HCT116 (cell line): Measurements from ENCODE around the gene GIMAP8. TPM values are rescaled to one million over a fixed set of nuclear protein-coding genes. Genes with fewer than 3 reads are reported as not detected.

Source experiments
- ATAC-seq: fragments of 200-7000 bp; cut with Tn5 transposase; 2 replicates; pipeline ENCODE4 v1.9.1; 2020; ENCODE audit warnings: mild to moderate bottlenecking, moderate library complexity
- BruUV-seq: library from RNA; stranded (reverse); fragments of 400-500 nt; replicated peaks from 2 replicates; lab custom pipeline; 2021; lab: Mats Ljungman, UMichigan
- CTCF ChIA-PET: fragments of 300-600 bp; sonication (Branson Sonifier 250); formaldehyde crosslinking; loops from one replicate; lab custom pipeline; 2021; ENCODE audit warnings: antibody characterized with exemption; lab: Charles Lee
- POLR2A ChIA-PET: fragments of 300-600, 350-600 bp; sonication (Branson Sonifier 250); formaldehyde crosslinking; loops from one replicate; lab custom pipeline; 2021; ENCODE audit warnings: antibody characterized with exemption; lab: Charles Lee
- RAD21 ChIA-PET, 2 experiments: fragments of 300-600 bp; sonication (Branson Sonifier 250); formaldehyde crosslinking; loops; one replicate each; lab custom pipeline; 2023; ENCODE audit warnings: low total read pairs in 2 of 2; ENCODE audit not compliant: uncharacterized antibody in 2 of 2, unreplicated experiment in 2 of 2, low non-redundant PET in 1 of 2; lab: Charles Lee
- DNase-seq: peaks from one replicate; pipeline ENCODE4 v3.0.0-alpha.2; 2010; ENCODE audit warnings: low read depth, low spot score
- H2AFZ ChIP-seq: fragments of 200-600 bp; shearing (Covaris generic), sonication (generic); 2 replicates; pipeline ENCODE4 v1.6.1; 2017; ENCODE audit warnings: low read depth, mixed run types, mixed read lengths, antibody characterized with exemption, low read length; ENCODE audit not compliant: poor library complexity, severe bottlenecking
- H3K27ac ChIP-seq: 2 replicates; pipeline ENCODE4 v1.5.1; 2012; ENCODE audit warnings: low read depth, low read length
- H3K27me3 ChIP-seq: fragments of 200-600 bp; sonication (generic); 2 replicates; pipeline ENCODE4 v1.6.1; 2016; ENCODE audit warnings: mixed run types, low read length, mixed read lengths; ENCODE audit not compliant: insufficient read depth
- H3K36me3 ChIP-seq, 2 experiments: fragments of 200-500 bp in 1 of 2; fragments of 200-600 bp in 1 of 2; sonication (Bioruptor generic) in 1 of 2; sonication (generic) in 1 of 2; 2 replicates each; pipeline versions ENCODE4 v1.5.1 to v1.6.1; 2014 to 2016; ENCODE audit warnings: low read length in 2 of 2, inconsistent platforms in 1 of 2, mixed read lengths in 1 of 2, mixed run types in 1 of 2; ENCODE audit not compliant: insufficient read depth in 2 of 2, control insufficient read depth in 1 of 2
- H3K4me1 ChIP-seq, 2 experiments: fragments of 200-600 bp in 1 of 2; sonication (generic) in 1 of 2; 2 replicates each; pipeline versions ENCODE4 v1.5.1 to v1.6.1; 2012 to 2017; ENCODE audit warnings: low read length in 2 of 2, inconsistent platforms in 1 of 2, mild to moderate bottlenecking in 1 of 2, mixed read lengths in 1 of 2, mixed run types in 1 of 2, moderate library complexity in 1 of 2; ENCODE audit not compliant: insufficient read depth in 2 of 2, control insufficient read depth in 1 of 2
- H3K4me2 ChIP-seq: fragments of 200-600 bp; sonication (generic); 2 replicates; pipeline ENCODE4 v1.6.1; 2017; ENCODE audit warnings: mixed run types, low read length, mixed read lengths
- H3K4me3 ChIP-seq, 2 experiments: fragments of 200-600 bp in 1 of 2; sonication (generic) in 1 of 2; replicated peaks in 1 of 2; 2 replicates each; pipeline ENCODE4 v1.5.1; 2011 to 2016; ENCODE audit warnings: low read length in 2 of 2, control low read depth in 1 of 2, low read depth in 1 of 2, mild to moderate bottlenecking in 1 of 2, mixed read lengths in 1 of 2, mixed run types in 1 of 2
- H3K79me2 ChIP-seq: fragments of 200-600 bp; sonication (generic); 2 replicates; pipeline ENCODE4 v1.6.1; 2017; ENCODE audit warnings: mild to moderate bottlenecking, mixed run types, low read length, moderate library complexity, mixed read lengths; ENCODE audit not compliant: insufficient read depth
- H3K9ac ChIP-seq: fragments of 200-600 bp; sonication (generic); 2 replicates; pipeline ENCODE4 v1.6.1; 2016; ENCODE audit warnings: low read length, mixed read lengths
- H3K9me2 ChIP-seq: fragments of 200-600 bp; sonication (generic), shearing (Covaris generic); 2 replicates; pipeline ENCODE4 v1.6.1; 2017; ENCODE audit warnings: mixed run types, mild to moderate bottlenecking, moderate library complexity; ENCODE audit not compliant: insufficient read depth
- H3K9me3 ChIP-seq, 2 experiments: fragments of 200-500 bp in 1 of 2; fragments of 200-600 bp in 1 of 2; sonication (Bioruptor generic) in 1 of 2; sonication (generic) in 1 of 2; 2 replicates each; pipeline ENCODE4 v1.6.1; 2014 to 2017; ENCODE audit warnings: low read length in 2 of 2, mixed read lengths in 2 of 2, inconsistent platforms in 1 of 2, low read depth in 1 of 2, mild to moderate bottlenecking in 1 of 2, mixed run types in 1 of 2, moderate library complexity in 1 of 2; ENCODE audit not compliant: control insufficient read depth in 1 of 2, insufficient read depth in 1 of 2
- H4K20me1 ChIP-seq: fragments of 200-600 bp; sonication (generic), shearing (Covaris generic); 2 replicates; pipeline ENCODE4 v1.6.1; 2017; ENCODE audit warnings: mixed run types, mild to moderate bottlenecking, moderate library complexity; ENCODE audit not compliant: insufficient read depth
- ATF3 ChIP-seq: IDR thresholded peaks from 2 replicates; pipeline ENCODE4 v1.6.1; 2012
- CEBPB ChIP-seq: IDR thresholded peaks from 2 replicates; pipeline ENCODE4 v1.6.1; 2012; ENCODE audit warnings: low read depth
- EGR1 ChIP-seq: IDR thresholded peaks from 2 replicates; pipeline ENCODE4 v1.6.1; 2012; ENCODE audit warnings: low read depth
- ELF1 ChIP-seq: IDR thresholded peaks from 2 replicates; pipeline ENCODE4 v1.6.1; 2012; ENCODE audit warnings: low read depth, borderline replicate concordance
- EZH2 ChIP-seq: fragments of 200-600 bp; sonication (generic); IDR thresholded peaks from 2 replicates; pipeline ENCODE4 v1.6.1; 2017; ENCODE audit warnings: antibody characterized with exemption, mixed run types
- EZH2phosphoT487 ChIP-seq: fragments of 200-600 bp; IDR thresholded peaks from 2 replicates; pipeline ENCODE4 v1.6.1; 2018; ENCODE audit warnings: antibody characterized with exemption, borderline replicate concordance
- FOSL1 ChIP-seq: IDR thresholded peaks from 2 replicates; pipeline ENCODE4 v1.6.1; 2012; ENCODE audit warnings: low read depth
- JUND ChIP-seq: IDR thresholded peaks from 2 replicates; pipeline ENCODE4 v1.6.1; 2012
- POLR2AphosphoS5 ChIP-seq: IDR thresholded peaks from 2 replicates; pipeline ENCODE4 v1.6.1; 2011; ENCODE audit warnings: mild to moderate bottlenecking, low read depth, low read length, moderate library complexity
- REST ChIP-seq: IDR thresholded peaks from 2 replicates; pipeline ENCODE4 v1.6.1; 2012; ENCODE audit warnings: low read depth
- SIN3A ChIP-seq: IDR thresholded peaks from 2 replicates; pipeline ENCODE4 v1.6.1; 2012; ENCODE audit warnings: low read depth
- SP1 ChIP-seq: IDR thresholded peaks from 2 replicates; pipeline ENCODE4 v1.6.1; 2012; ENCODE audit warnings: low read depth
- TCF7L2 ChIP-seq: IDR thresholded peaks from 2 replicates; pipeline ENCODE4 v1.7.0; 2011; ENCODE audit warnings: borderline replicate concordance, inconsistent platforms; ENCODE audit not compliant: insufficient read depth, insufficient read length; ENCODE audit errors: extremely low read depth
- YY1 ChIP-seq: IDR thresholded peaks from 2 replicates; pipeline ENCODE4 v1.6.1; 2011; ENCODE audit warnings: low read length, low read depth, moderate library complexity, mild to moderate bottlenecking; ENCODE audit not compliant: insufficient replicate concordance; ENCODE audit errors: extremely low read depth
- ZFX ChIP-seq: fragments of 450-650 bp; IDR thresholded peaks from 2 replicates; pipeline ENCODE4 v1.6.1; 2017
- intact Hi-C: fragments of 100-400 bp; cut with micrococcal nuclease; formaldehyde crosslinking; loops from 2 replicates; pipeline ENCODE4 v1.10.0; 2022
- total RNA-seq: library from RNA; stranded (reverse); gene quantifications from one replicate; pipeline ENCODE4 v1.2.1, GENCODE V29; 2021; ENCODE audit not compliant: unreplicated experiment

Gene GIMAP8
- total RNA-seq, 1 experiment from 2014 or later = 0.15 TPM

GRCh38 chr7:150435047-150435389, 15.4 kb upstream of the GIMAP8 start:
- Histone ChIP-seq H3K9me3 (no peaks in the 10 kb centered on the region), H3K27me3 (peaks cover 5% of the 10 kb centered on the region), H3K9me2 (no peaks in the 10 kb centered on the region), H3K4me1 (no peaks in the 10 kb centered on the region), H3K4me3 (no peak overlapping the region), H3K79me2 (no peaks in the 10 kb centered on the region), H3K4me2 (no peak overlapping the region), H2AFZ (no peak overlapping the region), H4K20me1 (no peaks in the 10 kb centered on the region), H3K27ac (no peak overlapping the region), H3K9ac (no peak overlapping the region), H3K36me3 (no peaks in the 10 kb centered on the region)
- POLR2A ChIA-PET = no interaction called here
- TF ChIP-seq CEBPB (no peak), YY1 (no peak)
- DNase-seq = no peak
- CTCF ChIA-PET = no interaction called here
- RAD21 ChIA-PET = no interaction called here
- ATAC-seq = no peak
- intact Hi-C loops = no loop called here
- BruUV-seq = no TSS peak

GRCh38 chr7:150435390-150436073, 14.9 kb upstream of the GIMAP8 start:
- H3K27ac ChIP-seq = no peak overlapping the region
- no peaks in the 10 kb centered on the region for H3K9me2 ChIP-seq
- ChIA-PET POLR2A (no interaction called here), RAD21 (no interaction called here), CTCF (no interaction called here)
- intact Hi-C loops = no loop called here
- H3K27me3 ChIP-seq = peaks cover 5% of the 10 kb centered on the region
- H2AFZ ChIP-seq = no peak overlapping the region
- TF ChIP-seq EZH2 = no peak
- no peak for TF ChIP-seq YY1
- no peak for TF ChIP-seq JUND
- no peak for TF ChIP-seq SIN3A
- TF ChIP-seq POLR2AphosphoS5 = no peak
- TF ChIP-seq CEBPB = no peak
- no peak for TF ChIP-seq EGR1
- TF ChIP-seq ATF3 = no peak
- no peak for TF ChIP-seq SP1
- no peak for TF ChIP-seq EZH2phosphoT487
- no peak for TF ChIP-seq FOSL1
- no peak for TF ChIP-seq ZFX
- TF ChIP-seq ELF1 = no peak
- TF ChIP-seq REST = no peak
- TF ChIP-seq TCF7L2 = no peak
- BruUV-seq = no TSS peak
- H3K4me3 ChIP-seq = no peak overlapping the region
- H3K36me3 ChIP-seq = no peaks in the 10 kb centered on the region
- H3K79me2 ChIP-seq = no peaks in the 10 kb centered on the region
- no peak overlapping the region for H3K9ac ChIP-seq
- ATAC-seq = no peak
- no peak overlapping the region for H3K4me2 ChIP-seq
- no peaks in the 10 kb centered on the region for H4K20me1 ChIP-seq
- H3K9me3 ChIP-seq = no peaks in the 10 kb centered on the region
- H3K4me1 ChIP-seq = no peaks in the 10 kb centered on the region
- no peak for DNase-seq
